LNCaP clone FGC (cell line): ENCODE data around the gene ABCC8.

Experiments
- DNase-seq: peaks from one replicate; pipeline ENCODE4 v3.0.0-alpha.2; 2011; ENCODE audit warnings: low read depth
- H3K4me3 ChIP-seq: 2 replicates; pipeline ENCODE4 v1.5.1; 2011; ENCODE audit warnings: mild to moderate bottlenecking, low read depth, low read length, control low read depth
- CTCF ChIP-seq: IDR thresholded peaks from 2 replicates; pipeline ENCODE4 v1.5.1; 2012; ENCODE audit warnings: mild to moderate bottlenecking; ENCODE audit not compliant: control insufficient read depth, insufficient read depth; ENCODE audit errors: extremely low read depth

The ABCC8 gene

DNA sequence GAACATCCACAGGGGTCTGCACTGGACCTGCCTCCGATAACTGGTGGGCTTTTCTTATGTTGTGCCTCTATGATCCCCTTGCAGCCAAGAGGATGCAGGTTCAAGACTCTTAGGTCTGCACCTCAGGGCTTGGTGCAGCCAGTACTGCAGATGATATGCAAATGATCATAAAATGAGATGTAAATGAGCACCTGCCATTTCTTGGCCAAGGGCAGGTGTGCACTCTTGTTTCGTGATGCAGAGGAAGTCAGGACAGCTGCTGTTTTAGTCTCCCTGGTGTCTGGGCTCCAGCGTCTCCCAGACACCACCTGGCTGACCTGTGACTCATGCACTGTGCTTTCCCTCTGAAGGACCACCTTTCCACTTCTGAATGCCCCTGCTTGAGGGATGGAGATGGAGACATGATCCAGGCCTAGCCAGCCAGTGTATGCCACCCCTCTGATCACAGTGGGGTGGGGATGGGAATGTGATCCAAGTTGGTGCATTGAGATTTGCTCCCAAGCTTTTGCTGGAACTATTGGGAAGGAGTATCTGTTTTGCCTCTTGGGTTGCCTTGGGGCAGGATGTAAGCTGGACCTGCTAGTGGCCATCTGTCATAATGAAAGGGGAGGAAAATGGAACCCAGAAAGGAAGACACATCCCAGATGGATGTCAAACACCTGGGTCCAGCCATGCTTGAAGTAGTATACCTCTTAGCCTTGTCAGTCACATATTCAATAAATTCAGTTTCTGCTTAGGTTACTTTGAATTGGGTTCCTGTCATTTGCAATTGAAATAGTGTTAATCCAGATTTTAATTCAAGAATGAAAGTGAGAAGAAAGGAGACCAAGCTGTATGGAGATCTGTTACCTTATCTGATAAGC is 84.9 kb downstream of the ABCC8 start:
- DNase-seq, result no peak
- no peak overlapping the region for H3K4me3 ChIP-seq

DNA sequence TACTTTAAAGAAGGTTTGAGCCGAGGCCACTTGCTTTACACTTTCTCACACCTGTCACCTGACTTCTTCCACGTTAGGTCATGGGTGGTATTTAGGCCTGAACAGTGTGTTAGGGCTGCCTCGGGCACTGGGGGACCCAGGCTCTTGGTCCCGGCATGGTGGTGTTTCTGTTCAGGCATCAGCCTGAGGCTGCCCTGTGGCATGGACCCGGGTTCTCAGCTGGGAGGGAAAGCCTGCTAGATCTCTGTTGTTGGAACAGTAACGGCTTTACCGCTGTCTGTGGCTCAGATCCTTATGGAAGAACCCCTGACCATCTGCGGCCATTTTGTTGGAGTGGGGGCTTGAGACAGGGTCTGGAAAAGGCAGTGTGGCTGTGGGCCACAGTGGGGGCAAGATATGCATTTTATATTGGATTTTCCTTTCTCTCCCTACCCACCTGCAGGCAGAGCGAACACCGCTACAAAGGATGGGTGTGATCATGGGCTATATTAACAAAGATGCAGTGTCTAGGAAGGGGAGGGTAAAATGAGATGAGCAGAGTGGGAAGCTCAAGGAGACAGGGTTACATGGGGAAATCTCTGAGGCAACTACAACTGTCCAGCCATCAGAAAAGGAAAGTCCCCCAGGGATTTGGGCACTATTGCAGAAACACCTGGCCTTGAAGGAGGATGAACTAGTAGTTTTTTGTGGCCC is 86.5 kb downstream of the ABCC8 start:
- no peak for DNase-seq
- H3K4me3 ChIP-seq, result peak overlapping the region; percentile 58
- no peak for TF ChIP-seq CTCF

More for the DNA sequence above, 84.9 kb downstream of the ABCC8 start:
- TF ChIP-seq CTCF, result no peak

- H3K4me3 ChIP-seq, result peak overlapping the region; percentile 58
- DNase-seq, result no peak
- peak; percentile 80 for TF ChIP-seq CTCF
Observed at GRCh38 chr11:17389211-17389956, 87.3 kb downstream of the ABCC8 start.

DNA sequence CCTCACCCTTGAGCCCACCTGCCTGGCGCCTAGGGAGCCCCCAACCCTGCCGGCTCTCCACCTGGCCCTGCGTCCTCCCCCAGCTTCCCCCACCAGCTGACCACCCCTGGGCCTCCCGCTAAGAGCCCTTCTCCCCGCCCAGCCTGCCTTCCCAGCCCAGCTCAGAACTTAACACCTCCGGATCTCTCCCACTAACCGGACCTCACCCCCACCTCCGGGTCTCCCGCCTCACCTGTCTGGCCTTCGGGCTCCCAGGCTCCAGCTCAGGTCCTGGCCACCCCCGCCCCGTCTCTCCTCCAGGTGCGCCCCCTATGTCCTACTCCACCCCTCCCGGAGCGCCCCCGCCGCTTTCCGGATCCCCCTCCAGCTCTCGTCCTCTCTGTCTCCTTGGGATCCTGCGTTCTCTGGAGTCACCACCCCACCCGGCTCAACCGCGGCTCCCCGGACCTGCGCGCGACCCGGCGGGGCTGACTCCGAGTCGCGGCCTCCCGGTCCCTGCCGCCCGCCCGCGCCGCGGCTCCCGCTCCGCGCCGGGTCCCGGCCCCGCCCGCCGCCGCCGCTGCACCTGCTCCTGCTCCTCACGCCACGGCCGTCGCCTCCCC is 87.9 kb downstream of the ABCC8 start, which contains the start of gene KCNJ11:
TSS of gene KCNJ11 (minus strand) at position 51 of the 602 bp plus-strand sequence. CDS start 568 bp downstream, outside the sequence.
- DNase-seq, result no peak
- H3K4me3 ChIP-seq, result peak within 1 kb of the TSS; percentile 58
- 0 out of 2 replicates have a peak, but pooled peaks have one; percentile 3 for TF ChIP-seq CTCF

DNA sequence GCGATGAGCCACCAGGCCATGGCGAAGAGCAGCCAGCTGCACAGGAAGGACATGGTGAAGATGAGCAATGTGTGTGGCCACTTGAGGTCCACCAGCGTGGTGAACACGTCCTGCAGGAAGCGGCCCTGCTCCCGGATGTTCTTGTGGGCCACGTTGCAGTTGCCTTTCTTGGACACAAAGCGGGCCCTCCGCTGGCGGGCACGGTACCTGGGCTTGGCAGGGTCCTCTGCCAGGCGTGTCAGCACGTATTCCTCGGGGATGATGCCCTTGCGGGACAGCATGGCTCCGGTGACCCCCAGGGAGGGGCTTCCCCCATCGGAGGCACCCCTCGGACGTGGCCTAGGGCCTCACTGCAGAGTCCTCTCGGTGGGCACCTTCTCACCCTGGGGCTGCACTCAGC is 88.8 kb downstream of the ABCC8 start:
- no peak for DNase-seq
- H3K4me3 ChIP-seq, result no peak overlapping the region
- no peak for TF ChIP-seq CTCF

GRCh38 chr11:17387254-17387653 is 89.4 kb downstream of the ABCC8 start:
- TF ChIP-seq CTCF, result no peak
- no peak for DNase-seq
- H3K4me3 ChIP-seq, result no peak overlapping the region
